Endothelial cell of umbilical vein (primary cell): Measurements from ENCODE around the gene EHMT1. TPM values are rescaled to one million over a fixed set of nuclear protein-coding genes. Genes with fewer than 3 reads are reported as not detected.

ENCODE experiments used
- BruUV-seq: library from RNA; stranded (reverse); fragments of 400-500 nt; replicated peaks from 2 replicates; lab custom pipeline; 2021; lab: Mats Ljungman, UMichigan
- CTCF ChIA-PET: fragments of 300-600, 350-600 bp; sonication (Branson Sonifier 250); formaldehyde crosslinking; loops from one replicate; lab custom pipeline; 2021; ENCODE audit warnings: antibody characterized with exemption, inconsistent platforms; lab: Charles Lee
- POLR2A ChIA-PET: fragments of 300-600, 350-600 bp; sonication (Branson Sonifier 250); formaldehyde crosslinking; loops from one replicate; lab custom pipeline; 2021; ENCODE audit warnings: antibody characterized with exemption, inconsistent platforms; lab: Charles Lee
- DNase-seq: peaks from one replicate; pipeline ENCODE4 v3.0.0-alpha.2; 2011; ENCODE audit warnings: low read depth, low spot score
- FAIRE-seq: peaks from 2 replicates; lab custom pipeline; 2011; peaks lifted over from hg19 to GRCh38; lab: Jason Lieb, UNC
- H2AFZ ChIP-seq: 2 replicates; pipeline ENCODE4 v1.6.0; 2012; ENCODE audit warnings: low read depth, low read length, control low read depth, inconsistent platforms
- H3K27ac ChIP-seq: 2 replicates; pipeline ENCODE4 v1.5.1; 2011; ENCODE audit warnings: low read depth, mild to moderate bottlenecking, control low read depth, low read length, moderate library complexity; ENCODE audit not compliant: insufficient read depth
- H3K27me3 ChIP-seq, 2 experiments: 2 replicates each; pipeline versions ENCODE4 v1.6.0 to v1.6.1; 2011; ENCODE audit warnings: low read length in 2 of 2, mixed read lengths in 1 of 2; ENCODE audit not compliant: control insufficient read depth in 2 of 2, insufficient read depth in 2 of 2
- H3K36me3 ChIP-seq, 2 experiments: 2 replicates in 1 of 2; 3 replicates in 1 of 2; pipeline ENCODE4 v1.5.1; 2011; ENCODE audit warnings: low read length in 2 of 2, mild to moderate bottlenecking in 1 of 2, moderate library complexity in 1 of 2; ENCODE audit not compliant: control insufficient read depth in 2 of 2, insufficient read depth in 2 of 2; ENCODE audit errors: extremely low read depth in 1 of 2
- H3K4me1 ChIP-seq: 3 replicates; pipeline ENCODE4 v1.5.1; 2011; ENCODE audit warnings: mild to moderate bottlenecking, low read length; ENCODE audit not compliant: control insufficient read depth, insufficient read depth; ENCODE audit errors: extremely low read depth
- H3K4me2 ChIP-seq: 2 replicates; pipeline ENCODE4 v1.6.1; 2011; ENCODE audit warnings: low read length, control low read depth, mixed read lengths; ENCODE audit not compliant: insufficient read depth
- H3K4me3 ChIP-seq, 3 experiments: fragments of 200-600 bp in 1 of 3; sonication (generic), shearing (Covaris generic) in 1 of 3; replicated peaks in 1 of 3; 2 replicates each; pipeline ENCODE4 v1.5.1; 2011 to 2016; ENCODE audit warnings: control low read depth in 3 of 3, low read length in 3 of 3, mild to moderate bottlenecking in 2 of 3, inconsistent platforms in 1 of 3, low read depth in 1 of 3, moderate library complexity in 1 of 3; ENCODE audit not compliant: insufficient read depth in 1 of 3
- H3K79me2 ChIP-seq: 2 replicates; pipeline ENCODE4 v1.6.0; 2012; ENCODE audit warnings: low read length, inconsistent platforms; ENCODE audit not compliant: control insufficient read depth, insufficient read depth
- H3K9ac ChIP-seq: replicated peaks from 2 replicates; pipeline ENCODE3; 2011; ENCODE audit warnings: low read length, control low read depth; ENCODE audit not compliant: insufficient read depth; ENCODE audit errors: extremely low read depth
- H3K9me1 ChIP-seq: replicated peaks from 3 replicates; pipeline ENCODE4 v1.6.0; 2011; ENCODE audit warnings: mild to moderate bottlenecking, low read length; ENCODE audit not compliant: control insufficient read depth, insufficient read depth; ENCODE audit errors: extremely low read depth
- H3K9me3 ChIP-seq: replicated peaks from 2 replicates; pipeline ENCODE4 v1.5.1; 2012; ENCODE audit warnings: low read length, inconsistent platforms; ENCODE audit not compliant: control insufficient read depth, insufficient read depth
- H4K20me1 ChIP-seq: replicated peaks from 2 replicates; pipeline ENCODE3; 2011; ENCODE audit warnings: mild to moderate bottlenecking, low read length; ENCODE audit not compliant: control insufficient read depth, insufficient read depth; ENCODE audit errors: extremely low read depth
- CTCF ChIP-seq, 2 donors: IDR thresholded peaks; 1 replicate in 1 of 2; 2 replicates in 1 of 2; pipeline ENCODE4 v1.5.1; 2011; ENCODE audit warnings: low read length in 2 of 2, mild to moderate bottlenecking in 2 of 2, moderate library complexity in 2 of 2, control low read depth in 1 of 2, inconsistent platforms in 1 of 2, low read depth in 1 of 2; ENCODE audit not compliant: insufficient read depth in 1 of 2; ENCODE audit errors: extremely low read depth in 1 of 2
- EZH2 ChIP-seq: IDR thresholded peaks from 2 replicates; pipeline ENCODE4 v1.6.1; 2012; ENCODE audit warnings: borderline replicate concordance, low read depth, mild to moderate bottlenecking, moderate library complexity, low read length, inconsistent platforms; ENCODE audit not compliant: severe bottlenecking
- FOS ChIP-seq: IDR thresholded peaks from 2 replicates; pipeline ENCODE4 v1.6.1; 2011; ENCODE audit warnings: mild to moderate bottlenecking, low read length, moderate library complexity, borderline replicate concordance; ENCODE audit not compliant: insufficient read depth
- GATA2 ChIP-seq: IDR thresholded peaks from 2 replicates; pipeline ENCODE4 v1.7.0; 2011; ENCODE audit warnings: low read depth, mild to moderate bottlenecking, moderate library complexity, mixed read lengths, low read length; ENCODE audit not compliant: insufficient read length, insufficient read depth
- JUN ChIP-seq: IDR thresholded peaks from 2 replicates; pipeline ENCODE4 v1.6.1; 2011; ENCODE audit warnings: borderline replicate concordance, low read depth; ENCODE audit not compliant: insufficient read length, insufficient read depth
- MYC ChIP-seq: IDR thresholded peaks from one replicate; pipeline ENCODE4 v1.6.1; 2011; ENCODE audit warnings: mild to moderate bottlenecking, low read depth, low read length
- POLR2A ChIP-seq: IDR thresholded peaks from 2 replicates; pipeline ENCODE4 v1.6.1; 2012; ENCODE audit warnings: low read depth, mild to moderate bottlenecking, control low read depth, low read length
- POLR2AphosphoS5 ChIP-seq: IDR thresholded peaks from 2 replicates; pipeline ENCODE4 v1.6.1; 2012; ENCODE audit warnings: low read depth, mild to moderate bottlenecking, control low read depth, low read length, moderate library complexity; ENCODE audit not compliant: insufficient read depth
- dilution Hi-C: fragments of 300-500 bp; cut with MboI; formaldehyde crosslinking; loops from one replicate; pipeline ENCODE4 v1.15.0; 2019; ENCODE audit warnings: low sequenced_read_pairs; ENCODE audit not compliant: extremely low pct_ligation_motif_present
- intact Hi-C: fragments of 100-400 bp; cut with micrococcal nuclease; formaldehyde crosslinking; loops from one replicate; pipeline ENCODE4 v1.10.0; 2022
- polyA plus RNA-seq, 4 experiments: library from polyadenylated mRNA; depleted of rRNA in 3 of 4; stranded (reverse) in 3 of 4; unstranded in 1 of 4; fragments of >200 nt; gene quantifications; 2 replicates each; pipeline versions ENCODE4 v1.2.1 to v1.2.3, GENCODE V29; 2011 to 2012; ENCODE audit warnings: missing spikeins in 1 of 4
- total RNA-seq: library from RNA; stranded (reverse); gene quantifications from 2 replicates; pipeline ENCODE4 v1.2.3, GENCODE V29; 2021
- TF ChIP-seq, protein P1 (sequence below): IDR thresholded peaks from 2 replicates; pipeline ENCODE4 v1.6.1; 2011; ENCODE audit not compliant: insufficient read depth, insufficient read length

EHMT1 gene
- total and polyA plus RNA-seq, 2 donors (not counting 3 experiments of a cell fraction or from before 2014, with no cell fraction given), result 48.2 to 104 TPM

- H3K4me3 ChIP-seq, result no peak overlapping the region
- intact Hi-C loops, result no loop called here
- CTCF ChIA-PET, result no interaction called here
Observed at GRCh38 chr9:137638680-137639079, 19.9 kb downstream of the EHMT1 start.

More at GRCh38 chr9:137638680-137639079, 19.9 kb downstream of the EHMT1 start:
- Histone ChIP-seq H2AFZ (no peak overlapping the region), H3K9me1 (no peaks in the 10 kb centered on the region), H3K9me3 (no peaks in the 10 kb centered on the region), H3K4me2 (no peak overlapping the region), H3K36me3 (peaks cover 0 to 4% of the 10 kb centered on the region in 2 experiments), H3K9ac (no peak overlapping the region), H3K4me1 (no peaks in the 10 kb centered on the region), H3K27me3 (no peaks in the 10 kb centered on the region), H3K79me2 (peaks cover 88% of the 10 kb centered on the region), H3K27ac (no peak overlapping the region), H4K20me1 (no peaks in the 10 kb centered on the region)
- BruUV-seq, result no TSS peak
- POLR2A ChIA-PET, result no interaction called here
- dilution Hi-C loops, result no loop called here
- FAIRE-seq, result no peak
- no peak for DNase-seq
- TF ChIP-seq CTCF (IDR thresholded peaks at IDR 0.05; ENCODE audit: extremely low read depth in 1 of 2, insufficient read depth in 1 of 2, low read depth in 1 of 2, low read length in 2 of 2) (no peak), MYC (no peak), POLR2A (no peak), EZH2 (no peak), FOS (no peak), JUN (no peak), GATA2 (no peak), POLR2AphosphoS5 (no peak)
- TF ChIP-seq, protein P1, sequence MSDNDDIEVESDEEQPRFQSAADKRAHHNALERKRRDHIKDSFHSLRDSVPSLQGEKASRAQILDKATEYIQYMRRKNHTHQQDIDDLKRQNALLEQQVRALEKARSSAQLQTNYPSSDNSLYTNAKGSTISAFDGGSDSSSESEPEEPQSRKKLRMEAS, result no peak
